ENCODE measurements around the gene RNF149.

DNA sequence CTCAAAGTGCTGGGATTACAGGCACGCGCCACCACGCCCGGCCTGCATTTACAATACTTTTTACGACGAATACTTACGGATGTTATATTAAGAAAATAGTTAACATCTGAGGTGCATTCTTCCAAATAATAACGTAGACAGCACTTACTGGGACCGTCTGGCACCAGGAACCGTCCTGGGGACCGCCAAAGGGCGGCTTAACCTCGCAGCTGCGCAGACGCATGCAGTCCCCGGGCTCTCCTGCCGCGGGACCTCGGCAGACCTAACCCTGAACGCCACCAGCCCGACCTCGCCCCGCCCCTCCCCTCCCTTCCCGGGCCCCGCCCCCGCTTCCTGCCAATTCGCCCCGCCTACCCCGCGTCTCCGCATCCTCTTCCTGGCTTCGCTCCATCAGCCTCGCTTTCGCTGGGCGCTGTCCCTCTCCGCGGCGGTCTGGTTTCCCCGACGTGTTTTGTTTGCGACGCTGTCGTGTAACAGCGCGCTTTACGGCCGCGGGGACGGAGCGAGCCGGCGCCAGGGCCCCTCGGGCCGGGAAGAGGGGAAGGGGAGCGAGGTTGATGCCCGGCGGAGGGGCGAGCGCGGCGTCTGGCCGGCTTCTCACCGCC, 56.0 kb downstream of the RNF149 start, which contains the start of gene CNOT11:
- TF ChIP-seq POLR2AphosphoS5 (IDR thresholded peaks at IDR 0.05; ENCODE audit: control insufficient read depth, insufficient read depth, low read depth, low read length): peak; percentile 83
- no peak for TF ChIP-seq CTCF (IDR thresholded peaks at IDR 0.05 in 2 of 3, conservative IDR thresholded peaks at IDR 0.05 in 1 of 3; ENCODE audit: insufficient read depth in 2 of 3, low read depth in 1 of 3, low read length in 3 of 3)
- TF ChIP-seq ZSCAN29 (IDR thresholded peaks at IDR 0.05): no peak
- no peak for TF ChIP-seq E2F5 (CRISPR knock-in tag; IDR thresholded peaks at IDR 0.05)
- peak; percentile 75 for TF ChIP-seq MAX (CRISPR knock-in tag; IDR thresholded peaks at IDR 0.05)
- TF ChIP-seq, protein P1, sequence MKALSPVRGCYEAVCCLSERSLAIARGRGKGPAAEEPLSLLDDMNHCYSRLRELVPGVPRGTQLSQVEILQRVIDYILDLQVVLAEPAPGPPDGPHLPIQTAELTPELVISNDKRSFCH (CRISPR knock-in tag; IDR thresholded peaks at IDR 0.05): no peak
- TF ChIP-seq, protein P1 (tag; IDR thresholded peaks at IDR 0.05): no peak
- no peak for TF ChIP-seq SAFB2 (IDR thresholded peaks at IDR 0.05; ENCODE audit: borderline replicate concordance, low read depth, low read length, severe bottlenecking)
- TF ChIP-seq TBP (optimal IDR thresholded peaks at IDR 0.05; ENCODE audit: low read depth, low read length): peak; percentile 56
- peak; percentile 94 for TF ChIP-seq CREM (IDR thresholded peaks at IDR 0.05; ENCODE audit: low read depth)
- TF ChIP-seq POLR2A (conservative IDR thresholded peaks at IDR 0.05): peak; percentile 96
- TF ChIP-seq EP300 (IDR thresholded peaks at IDR 0.05; ENCODE audit: low read length): no peak
- no peak for TF ChIP-seq RNF219 (CRISPR knock-in tag; IDR thresholded peaks at IDR 0.05)
